ENCODE measurements around the gene ZNF570.

ZNF570 gene

DNA sequence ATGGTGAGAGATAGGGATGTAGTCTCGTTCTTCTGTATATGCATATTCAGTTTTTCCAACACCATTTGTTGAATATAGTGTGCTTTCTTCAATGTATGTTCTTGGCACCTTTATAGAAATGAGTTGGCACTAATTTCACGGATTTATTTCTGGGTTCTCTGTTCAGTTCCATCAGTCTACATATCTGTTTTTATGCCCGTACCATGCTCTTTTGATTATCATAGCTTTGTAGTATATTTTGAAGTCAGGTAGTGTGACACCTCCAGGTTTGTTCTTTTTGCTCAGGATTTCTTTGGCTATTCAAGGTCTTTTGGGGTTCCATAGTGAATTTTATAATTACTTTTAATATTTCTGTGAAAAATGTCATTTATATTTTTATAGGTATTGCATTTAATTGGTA lies 23.1 kb downstream of the ZNF570 start:
- TF ChIP-seq, protein P1, sequence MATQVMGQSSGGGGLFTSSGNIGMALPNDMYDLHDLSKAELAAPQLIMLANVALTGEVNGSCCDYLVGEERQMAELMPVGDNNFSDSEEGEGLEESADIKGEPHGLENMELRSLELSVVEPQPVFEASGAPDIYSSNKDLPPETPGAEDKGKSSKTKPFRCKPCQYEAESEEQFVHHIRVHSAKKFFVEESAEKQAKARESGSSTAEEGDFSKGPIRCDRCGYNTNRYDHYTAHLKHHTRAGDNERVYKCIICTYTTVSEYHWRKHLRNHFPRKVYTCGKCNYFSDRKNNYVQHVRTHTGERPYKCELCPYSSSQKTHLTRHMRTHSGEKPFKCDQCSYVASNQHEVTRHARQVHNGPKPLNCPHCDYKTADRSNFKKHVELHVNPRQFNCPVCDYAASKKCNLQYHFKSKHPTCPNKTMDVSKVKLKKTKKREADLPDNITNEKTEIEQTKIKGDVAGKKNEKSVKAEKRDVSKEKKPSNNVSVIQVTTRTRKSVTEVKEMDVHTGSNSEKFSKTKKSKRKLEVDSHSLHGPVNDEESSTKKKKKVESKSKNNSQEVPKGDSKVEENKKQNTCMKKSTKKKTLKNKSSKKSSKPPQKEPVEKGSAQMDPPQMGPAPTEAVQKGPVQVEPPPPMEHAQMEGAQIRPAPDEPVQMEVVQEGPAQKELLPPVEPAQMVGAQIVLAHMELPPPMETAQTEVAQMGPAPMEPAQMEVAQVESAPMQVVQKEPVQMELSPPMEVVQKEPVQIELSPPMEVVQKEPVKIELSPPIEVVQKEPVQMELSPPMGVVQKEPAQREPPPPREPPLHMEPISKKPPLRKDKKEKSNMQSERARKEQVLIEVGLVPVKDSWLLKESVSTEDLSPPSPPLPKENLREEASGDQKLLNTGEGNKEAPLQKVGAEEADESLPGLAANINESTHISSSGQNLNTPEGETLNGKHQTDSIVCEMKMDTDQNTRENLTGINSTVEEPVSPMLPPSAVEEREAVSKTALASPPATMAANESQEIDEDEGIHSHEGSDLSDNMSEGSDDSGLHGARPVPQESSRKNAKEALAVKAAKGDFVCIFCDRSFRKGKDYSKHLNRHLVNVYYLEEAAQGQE (IDR thresholded peaks at IDR 0.05; ENCODE audit: insufficient read depth in 1 of 2, low read depth in 2 of 2, low read length in 2 of 2) = no peak
- no peak for TF ChIP-seq SIN3A (IDR thresholded peaks at IDR 0.05; ENCODE audit: borderline replicate concordance, insufficient read depth, low read length)
- no peak for TF ChIP-seq POLR2AphosphoS5 (IDR thresholded peaks at IDR 0.05; ENCODE audit: low read depth, low read length)
- TF ChIP-seq FOXP2 (optimal IDR thresholded peaks at IDR 0.05; ENCODE audit: borderline replicate concordance, extremely low read depth, extremely low read length, insufficient read depth) = no peak
- no peak for TF ChIP-seq TAF1 (IDR thresholded peaks at IDR 0.05; ENCODE audit: borderline replicate concordance, insufficient read depth, low read length)

DNA sequence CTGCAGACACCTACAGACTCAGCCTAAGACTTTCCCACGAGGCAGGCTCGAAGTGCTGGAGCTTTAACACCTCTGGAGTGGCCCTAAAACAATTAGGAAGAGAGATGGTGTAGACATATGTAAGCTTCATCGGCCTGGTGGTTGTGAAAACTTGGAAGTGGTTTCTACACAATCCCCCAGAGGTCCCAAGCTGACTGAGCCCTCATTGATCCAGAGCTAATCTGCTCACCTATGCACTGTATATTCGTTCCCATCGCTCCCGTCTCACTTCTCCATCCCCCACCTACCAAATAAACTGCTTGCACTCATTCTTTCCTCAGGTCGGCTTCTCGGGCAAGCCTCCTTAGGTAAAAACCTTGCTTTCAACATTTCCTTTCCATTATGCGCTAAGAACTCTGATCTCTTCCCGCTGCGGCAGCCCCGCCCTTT lies 36.8 kb downstream of the ZNF570 start:
- TF ChIP-seq, protein P1 (IDR thresholded peaks at IDR 0.05; ENCODE audit: insufficient read depth in 1 of 2, low read depth in 2 of 2, low read length in 2 of 2) = no peak
- TF ChIP-seq FOXP2 (optimal IDR thresholded peaks at IDR 0.05; ENCODE audit: borderline replicate concordance, extremely low read depth, extremely low read length, insufficient read depth) = no peak
- TF ChIP-seq TAF1 (IDR thresholded peaks at IDR 0.05; ENCODE audit: borderline replicate concordance, insufficient read depth, low read length) = no peak

DNA sequence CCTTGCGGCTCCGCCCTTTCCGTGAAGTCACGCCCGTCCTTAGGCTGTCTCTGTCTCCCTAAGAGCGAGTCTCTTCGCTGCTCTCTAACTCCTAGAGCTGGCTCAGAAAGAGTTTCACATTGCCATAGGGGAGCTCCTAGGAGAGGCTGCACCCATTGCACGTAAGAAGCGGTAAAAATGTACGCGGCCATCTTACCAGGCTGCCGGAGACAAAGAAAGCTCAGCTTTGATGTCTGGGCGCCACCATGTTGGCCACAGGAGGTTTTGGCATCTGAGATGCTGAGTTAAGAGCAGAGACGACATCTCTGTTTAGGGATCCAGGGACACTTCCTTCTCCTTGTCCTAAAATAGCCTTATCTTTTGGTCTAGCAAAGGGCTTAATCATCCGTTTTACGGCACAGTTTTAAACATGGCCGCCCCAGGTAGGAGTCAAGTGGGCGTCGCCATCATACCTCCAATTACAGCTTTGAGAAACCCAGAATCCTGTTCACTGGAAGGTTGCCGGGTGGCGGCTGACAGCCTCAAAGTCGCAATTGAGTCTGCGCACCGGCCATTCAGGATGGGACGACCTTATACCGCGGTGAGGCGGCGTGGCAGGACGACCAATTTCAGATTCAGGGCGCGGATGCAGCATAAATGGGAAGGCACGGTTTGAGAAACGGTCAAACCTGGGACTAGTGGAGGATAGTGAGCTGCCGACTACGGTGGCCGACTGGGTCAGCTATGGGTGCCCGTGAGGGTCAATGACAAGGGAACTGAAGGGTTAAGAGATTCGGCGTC lies 37.4 kb downstream of the ZNF570 start, which contains the start of gene ZNF793:
ZNF793 (plus strand) TSS at position 553 of the 780 bp plus-strand sequence. CDS start 16,501 bp downstream, outside the sequence.
- TF ChIP-seq, protein P1 (IDR thresholded peaks at IDR 0.05; ENCODE audit: insufficient read depth in 1 of 2, low read depth in 2 of 2, low read length in 2 of 2) = no peak
- TF ChIP-seq TAF1 (IDR thresholded peaks at IDR 0.05; ENCODE audit: borderline replicate concordance, insufficient read depth, low read length) (no peak), SIN3A (IDR thresholded peaks at IDR 0.05; ENCODE audit: borderline replicate concordance, insufficient read depth, low read length) (no peak), FOXP2 (optimal IDR thresholded peaks at IDR 0.05; ENCODE audit: borderline replicate concordance, extremely low read depth, extremely low read length, insufficient read depth) (no peak), POLR2AphosphoS5 (IDR thresholded peaks at IDR 0.05; ENCODE audit: low read depth, low read length) (peak; percentile 24; the same call in 1 of the 2 replicates)

DNA sequence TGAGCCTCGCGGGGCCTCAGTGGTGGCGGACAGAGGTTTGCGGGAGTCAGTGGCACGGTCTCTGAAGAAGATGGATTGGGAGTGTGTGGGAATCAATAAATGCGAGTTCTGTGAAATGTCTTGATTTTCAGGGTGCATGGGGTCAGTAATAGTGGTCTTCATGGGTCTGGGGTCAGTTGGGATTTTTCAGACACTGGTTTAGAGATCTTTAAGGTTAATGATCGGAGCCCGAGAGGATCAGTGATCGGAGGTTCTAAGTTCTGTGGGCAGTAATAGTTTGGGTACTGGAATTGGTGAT lies 38.0 kb downstream of the ZNF570 start:
- TF ChIP-seq SIN3A (IDR thresholded peaks at IDR 0.05; ENCODE audit: borderline replicate concordance, insufficient read depth, low read length) (no peak), POLR2AphosphoS5 (IDR thresholded peaks at IDR 0.05; ENCODE audit: low read depth, low read length) (no peak), TAF1 (IDR thresholded peaks at IDR 0.05; ENCODE audit: borderline replicate concordance, insufficient read depth, low read length) (no peak), FOXP2 (optimal IDR thresholded peaks at IDR 0.05; ENCODE audit: borderline replicate concordance, extremely low read depth, extremely low read length, insufficient read depth) (no peak)
- TF ChIP-seq, protein P1 (IDR thresholded peaks at IDR 0.05; ENCODE audit: insufficient read depth in 1 of 2, low read depth in 2 of 2, low read length in 2 of 2) = no peak

Measured in PFSK-1 (cell line).